Diencephalon (tissue), 1 donor: ENCODE measurements around the gene WDR86. TPM values are rescaled to one million over a fixed set of nuclear protein-coding genes. Genes with fewer than 3 reads are reported as not detected.

Experiments
- small RNA-seq: library from RNA; depleted of rRNA; stranded (forward); fragments of <200 nt; gene quantifications from one replicate; pipeline ENCODE3, GENCODE V24; 2014
- total RNA-seq: library from RNA; depleted of rRNA; stranded (reverse); fragments of >200 nt; gene quantifications from one replicate; pipeline ENCODE4 v1.2.3, GENCODE V29; 2014

WDR86 gene, protein sequence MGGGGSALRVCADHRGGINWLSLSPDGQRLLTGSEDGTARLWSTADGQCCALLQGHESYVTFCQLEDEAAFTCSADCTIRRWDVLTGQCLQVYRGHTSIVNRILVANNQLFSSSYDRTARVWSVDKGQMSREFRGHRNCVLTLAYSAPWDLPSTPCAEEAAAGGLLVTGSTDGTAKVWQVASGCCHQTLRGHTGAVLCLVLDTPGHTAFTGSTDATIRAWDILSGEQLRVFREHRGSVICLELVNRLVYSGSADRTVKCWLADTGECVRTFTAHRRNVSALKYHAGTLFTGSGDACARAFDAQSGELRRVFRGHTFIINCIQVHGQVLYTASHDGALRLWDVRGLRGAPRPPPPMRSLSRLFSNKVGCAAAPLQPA
- total RNA-seq, result 21.2 TPM

DNA sequence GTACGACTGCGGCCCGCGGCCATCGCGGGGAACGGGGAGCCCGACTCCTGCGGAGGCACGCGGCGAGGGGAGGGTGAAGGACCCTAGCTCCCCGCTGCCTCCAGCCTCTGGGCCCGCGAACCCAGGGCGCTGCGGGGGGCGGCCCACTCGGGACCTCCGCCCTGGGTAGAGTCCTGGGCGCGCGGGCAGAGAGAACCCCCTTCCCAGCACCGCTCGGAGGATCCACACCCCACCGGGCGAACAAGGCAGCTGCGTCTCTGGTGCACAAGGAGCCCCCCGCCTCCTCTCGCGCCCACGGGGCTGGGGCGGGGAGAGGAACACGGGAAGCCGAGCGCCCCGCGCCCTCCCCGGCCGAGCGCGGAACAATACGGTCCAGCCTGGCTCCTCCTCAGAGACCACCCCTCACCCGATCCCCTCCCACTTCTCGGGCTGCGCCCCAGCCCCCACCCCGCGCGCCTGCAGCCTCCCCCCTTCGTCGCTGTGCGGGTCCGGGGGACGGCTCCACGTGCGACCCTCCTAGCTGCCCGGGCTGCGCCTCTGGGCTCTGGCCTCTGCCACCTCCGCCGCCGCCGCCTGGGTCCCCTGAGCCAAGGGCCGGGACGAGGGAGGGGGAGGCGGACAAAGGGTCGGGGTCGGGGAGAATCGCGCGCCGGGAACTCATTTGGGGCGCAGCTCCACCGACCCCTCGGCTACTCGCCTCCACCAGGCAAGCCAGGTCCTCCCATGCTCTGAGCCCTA lies at the start of gene WDR86:
Gene WDR86 (minus strand): TSS at position 372 of the 738 bp plus-strand sequence. CDS start 449 bp downstream, outside the sequence.

DNA sequence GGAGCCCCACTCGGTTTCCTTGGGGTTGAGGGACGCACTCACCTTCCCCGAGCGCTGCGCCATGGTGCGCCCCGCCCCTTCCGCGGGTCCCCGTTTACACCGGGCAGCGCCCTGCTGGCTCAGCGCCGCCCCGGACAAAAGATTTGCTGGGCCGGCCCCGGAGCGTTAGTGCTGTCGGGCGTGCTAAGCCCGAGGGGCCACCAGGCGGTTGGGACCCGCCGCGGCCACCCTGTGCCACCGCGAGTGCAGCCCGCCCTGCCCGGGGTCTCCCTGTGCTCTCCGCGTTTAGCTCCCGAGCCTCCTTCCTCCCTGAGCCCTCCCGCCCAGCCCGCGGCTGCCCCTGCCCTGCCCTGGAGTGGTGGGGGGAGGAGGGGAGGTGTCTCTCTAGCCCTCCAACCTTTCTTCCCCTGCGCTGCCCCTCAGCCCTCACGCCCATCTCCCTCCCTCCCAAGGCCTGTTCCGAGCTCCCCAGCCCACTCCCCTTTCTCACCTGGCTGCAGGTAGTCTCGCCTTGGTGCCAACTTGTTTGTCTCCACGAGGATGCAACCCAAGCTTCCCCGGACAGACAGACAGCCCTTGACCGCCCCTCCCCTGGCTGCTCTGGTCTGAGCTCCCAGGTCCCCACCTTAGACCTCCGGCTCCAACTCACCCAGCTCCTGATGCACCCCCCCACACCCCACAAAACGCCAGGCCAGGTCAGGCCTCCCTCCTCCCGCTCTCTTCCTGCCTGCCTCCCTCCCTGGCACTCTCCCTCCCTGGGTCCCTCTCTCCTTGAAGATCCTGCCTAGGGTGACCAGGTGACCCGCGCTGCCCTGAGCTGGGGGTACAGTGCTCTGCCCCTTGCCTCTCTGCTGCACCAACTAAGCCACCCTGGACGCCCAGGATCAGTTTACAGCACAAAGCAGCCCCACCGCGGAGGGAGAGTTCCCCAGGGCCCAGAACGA lies 30.3 kb upstream of the WDR86 start, which contains the start of gene CRYGN:
Gene CRYGN (minus strand): TSS at position 287 of the 944 bp plus-strand sequence. CDS start 224 bp downstream, at position 63.

DNA sequence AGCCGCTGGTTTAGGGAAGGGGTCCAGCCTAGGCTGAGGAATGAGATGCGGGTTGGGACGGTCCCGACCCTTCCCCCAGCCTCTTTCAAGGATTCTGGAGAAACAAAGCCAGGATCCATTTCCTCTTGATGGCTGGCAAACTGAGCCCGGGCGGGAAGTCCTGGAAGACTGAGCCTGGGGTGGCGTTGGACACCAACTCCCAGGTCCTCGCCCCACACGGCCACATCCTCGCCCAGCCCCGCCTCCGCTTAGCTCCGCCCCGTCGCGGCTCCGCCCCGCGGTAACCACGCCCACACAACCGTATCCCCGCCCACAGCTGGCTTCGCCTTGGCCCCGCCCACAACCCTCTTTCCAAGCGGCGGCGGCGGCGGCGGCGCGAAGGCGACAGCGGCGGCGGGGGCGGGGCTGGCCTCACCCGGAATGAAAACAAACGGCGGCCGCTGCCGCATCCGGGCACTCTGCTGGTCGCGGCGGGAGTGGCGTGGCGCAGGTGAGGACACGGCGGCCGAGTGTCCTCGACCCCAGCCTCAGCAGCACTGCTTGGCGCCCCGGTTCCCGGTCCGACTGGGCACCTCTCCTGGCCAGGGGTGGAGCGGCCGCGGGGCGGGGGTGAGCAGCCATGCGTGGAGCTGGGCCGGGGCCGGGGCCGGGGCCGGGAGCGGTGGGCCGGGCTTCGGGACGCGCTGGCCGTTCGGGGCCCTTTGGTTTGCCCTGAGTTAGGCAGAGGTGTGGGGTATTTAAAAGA lies 68.3 kb downstream of the WDR86 start, which contains the start of gene NUB1:
Gene NUB1 (plus strand): TSS at position 456 of the 745 bp plus-strand sequence. CDS start 3,538 bp downstream, outside the sequence.

Small RNAs within 50 kb of the gene (small RNA-seq; reads per million reads assigned to genes)
- not detected for gene MIR3907

Other genes with a start within 250 kb of the WDR86 start
- gene GBX1, start 242.3 kb downstream of the WDR86 start, total RNA-seq, result 1.6 TPM
- not detected for gene ASB10, start 222.8 kb downstream of the WDR86 start, total RNA-seq
- not detected for gene H2BK1, start 199.6 kb downstream of the WDR86 start, total RNA-seq
- 26.1 TPM for gene ABCF2, start 182.8 kb downstream of the WDR86 start, total RNA-seq
- 20.8 TPM for gene CHPF2, start 177.6 kb downstream of the WDR86 start, total RNA-seq
- gene SMARCD3, start 161.3 kb downstream of the WDR86 start, total RNA-seq, result 213 TPM
- 38.3 TPM for gene NUB1, start 68.2 kb downstream of the WDR86 start, total RNA-seq
- gene CRYGN, start 30.1 kb upstream of the WDR86 start, total RNA-seq, result not detected
- 101 TPM for gene RHEB, start 109.9 kb upstream of the WDR86 start, total RNA-seq